ENCODE results near the gene GCNT3.
"Not testable (repeated sequence)": the region's sequence is repeated elsewhere in the genome, so short reads cannot be mapped to it uniquely, and the experiment has no call there.

GCNT3 gene

DNA sequence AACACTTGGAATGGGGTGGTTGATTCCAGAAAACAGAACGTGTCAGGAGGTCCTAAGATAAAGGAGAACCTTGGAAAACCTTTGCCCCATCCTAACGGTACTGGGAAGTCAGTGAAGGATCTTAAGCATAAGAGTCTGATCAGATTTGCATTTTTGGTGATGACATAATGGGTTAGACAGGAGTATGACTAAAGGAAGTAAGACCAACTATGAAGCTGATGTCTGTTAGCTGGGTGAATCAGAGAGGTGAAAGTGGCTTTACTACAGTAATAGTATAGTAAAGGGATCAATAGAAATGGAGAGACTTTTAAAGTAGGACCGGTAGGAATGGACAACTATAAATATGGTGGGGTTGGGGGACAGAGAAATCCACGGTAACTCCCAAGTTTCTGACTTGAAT, 33.2 kb downstream of the GCNT3 start:
- no peaks in the 10 kb centered on the region for H3K9me3 ChIP-seq
- peaks cover 80% of the 10 kb centered on the region for H3K36me3 ChIP-seq
- no peak overlapping the region for H3K4me3 ChIP-seq (ENCODE audit: low read depth in 1 of 2, low read length in 1 of 2)
- H3K27ac ChIP-seq: no peak overlapping the region
- no peaks in the 10 kb centered on the region for H3K4me1 ChIP-seq (ENCODE audit: control insufficient read depth in 1 of 2, insufficient read depth in 1 of 2, low read depth in 1 of 2, low read length in 1 of 2)
- H3K27me3 ChIP-seq: no peaks in the 10 kb centered on the region
- TF ChIP-seq, protein P1, sequence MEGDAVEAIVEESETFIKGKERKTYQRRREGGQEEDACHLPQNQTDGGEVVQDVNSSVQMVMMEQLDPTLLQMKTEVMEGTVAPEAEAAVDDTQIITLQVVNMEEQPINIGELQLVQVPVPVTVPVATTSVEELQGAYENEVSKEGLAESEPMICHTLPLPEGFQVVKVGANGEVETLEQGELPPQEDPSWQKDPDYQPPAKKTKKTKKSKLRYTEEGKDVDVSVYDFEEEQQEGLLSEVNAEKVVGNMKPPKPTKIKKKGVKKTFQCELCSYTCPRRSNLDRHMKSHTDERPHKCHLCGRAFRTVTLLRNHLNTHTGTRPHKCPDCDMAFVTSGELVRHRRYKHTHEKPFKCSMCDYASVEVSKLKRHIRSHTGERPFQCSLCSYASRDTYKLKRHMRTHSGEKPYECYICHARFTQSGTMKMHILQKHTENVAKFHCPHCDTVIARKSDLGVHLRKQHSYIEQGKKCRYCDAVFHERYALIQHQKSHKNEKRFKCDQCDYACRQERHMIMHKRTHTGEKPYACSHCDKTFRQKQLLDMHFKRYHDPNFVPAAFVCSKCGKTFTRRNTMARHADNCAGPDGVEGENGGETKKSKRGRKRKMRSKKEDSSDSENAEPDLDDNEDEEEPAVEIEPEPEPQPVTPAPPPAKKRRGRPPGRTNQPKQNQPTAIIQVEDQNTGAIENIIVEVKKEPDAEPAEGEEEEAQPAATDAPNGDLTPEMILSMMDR (IDR thresholded peaks at IDR 0.05): no peak

DNA sequence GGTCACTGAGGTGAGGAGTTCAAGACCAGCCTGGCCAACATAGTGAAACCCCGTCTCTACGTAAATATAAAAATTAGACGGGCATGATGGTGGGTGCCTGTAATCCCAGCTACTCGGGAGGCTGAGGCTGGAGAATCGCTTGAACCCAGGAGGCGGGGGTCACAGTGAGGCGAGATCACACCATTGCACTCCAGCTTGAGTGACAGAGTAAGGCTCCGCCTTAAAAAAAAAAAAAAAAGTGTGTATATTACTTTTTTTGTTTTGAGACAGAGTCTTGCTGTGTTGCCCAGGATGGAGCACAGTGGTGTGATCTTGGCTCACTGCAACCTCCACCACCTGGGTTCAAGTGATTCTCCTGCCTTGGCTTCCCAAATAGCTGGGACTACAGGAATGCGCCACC, 34.2 kb downstream of the GCNT3 start:
- not testable (repeated sequence) for H3K9me3 ChIP-seq; H3K27me3 ChIP-seq; H3K4me3 ChIP-seq (ENCODE audit: low read depth in 1 of 2, low read length in 1 of 2); H3K4me1 ChIP-seq (ENCODE audit: control insufficient read depth in 1 of 2, insufficient read depth in 1 of 2, low read depth in 1 of 2, low read length in 1 of 2); H3K27ac ChIP-seq
- H3K36me3 ChIP-seq: peaks cover 79% of the 10 kb centered on the region

GRCh38 chr15:59646277-59646676, 34.7 kb downstream of the GCNT3 start:
- H3K4me1 ChIP-seq (ENCODE audit: control insufficient read depth in 1 of 2, insufficient read depth in 1 of 2, low read depth in 1 of 2, low read length in 1 of 2): no peaks in the 10 kb centered on the region
- peaks cover 77% of the 10 kb centered on the region for H3K36me3 ChIP-seq
- H3K4me3 ChIP-seq (ENCODE audit: low read depth in 1 of 2, low read length in 1 of 2): no peak overlapping the region
- TF ChIP-seq, protein P1 (IDR thresholded peaks at IDR 0.05): no peak
- H3K9me3 ChIP-seq: no peaks in the 10 kb centered on the region
- H3K27ac ChIP-seq: no peak overlapping the region
- no peaks in the 10 kb centered on the region for H3K27me3 ChIP-seq

GRCh38 chr15:59647085-59647484, 35.5 kb downstream of the GCNT3 start:
- no peaks in the 10 kb centered on the region for H3K27me3 ChIP-seq
- H3K4me3 ChIP-seq (ENCODE audit: low read depth in 1 of 2, low read length in 1 of 2): no peak overlapping the region
- H3K9me3 ChIP-seq: no peaks in the 10 kb centered on the region
- TF ChIP-seq, protein P1 (IDR thresholded peaks at IDR 0.05): no peak
- no peak overlapping the region for H3K27ac ChIP-seq
- H3K36me3 ChIP-seq: peaks cover 77% of the 10 kb centered on the region
- H3K4me1 ChIP-seq (ENCODE audit: control insufficient read depth in 1 of 2, insufficient read depth in 1 of 2, low read depth in 1 of 2, low read length in 1 of 2): no peaks in the 10 kb centered on the region

- peaks cover 65% of the 10 kb centered on the region for H3K36me3 ChIP-seq
- TF ChIP-seq, protein P1 (IDR thresholded peaks at IDR 0.05): no peak
Observed at GRCh38 chr15:59649603-59650002, 38.0 kb downstream of the GCNT3 start.

GRCh38 chr15:59654046-59654445, 42.5 kb downstream of the GCNT3 start:
- peaks cover 17 to 20% of the 10 kb centered on the region in 2 experiments for H3K4me1 ChIP-seq (ENCODE audit: control insufficient read depth in 1 of 2, insufficient read depth in 1 of 2, low read depth in 1 of 2, low read length in 1 of 2)
- H3K36me3 ChIP-seq: peaks cover 27% of the 10 kb centered on the region
- H3K4me3 ChIP-seq (ENCODE audit: low read depth in 1 of 2, low read length in 1 of 2): no peak overlapping the region
- TF ChIP-seq, protein P1 (IDR thresholded peaks at IDR 0.05): no peak
- H3K27ac ChIP-seq: no peak overlapping the region
- no peaks in the 10 kb centered on the region for H3K9me3 ChIP-seq
- H3K27me3 ChIP-seq: no peaks in the 10 kb centered on the region

More at GRCh38 chr15:59649603-59650002, 38.0 kb downstream of the GCNT3 start:
- no peaks in the 10 kb centered on the region for H3K4me1 ChIP-seq (ENCODE audit: control insufficient read depth in 1 of 2, insufficient read depth in 1 of 2, low read depth in 1 of 2, low read length in 1 of 2)
- H3K4me3 ChIP-seq (ENCODE audit: low read depth in 1 of 2, low read length in 1 of 2): no peak overlapping the region
- H3K27ac ChIP-seq: no peak overlapping the region
- no peaks in the 10 kb centered on the region for H3K9me3 ChIP-seq
- no peaks in the 10 kb centered on the region for H3K27me3 ChIP-seq

All from neutrophil (primary cell).